Mucosa of rectum (tissue), 2 donors: ENCODE measurements around the gene PARD3B.

Experiments
- H3K27ac ChIP-seq, 2 donors: one replicate each; pipeline ENCODE4 v1.7.0; 2013; ENCODE audit warnings: inconsistent platforms in 2 of 2, low read depth in 2 of 2, low read length in 2 of 2
- H3K27me3 ChIP-seq, 2 donors: one replicate each; pipeline ENCODE4 v1.7.0; 2013; ENCODE audit warnings: low read length in 2 of 2; ENCODE audit not compliant: control insufficient read depth in 2 of 2, insufficient read depth in 2 of 2
- H3K36me3 ChIP-seq, 2 donors: one replicate each; pipeline ENCODE4 v1.7.0; 2013; ENCODE audit warnings: low read length in 2 of 2; ENCODE audit not compliant: control insufficient read depth in 2 of 2, insufficient read depth in 2 of 2
- H3K4me1 ChIP-seq, 2 donors: one replicate each; pipeline ENCODE4 v1.7.0; 2013; ENCODE audit warnings: low read length in 2 of 2, mild to moderate bottlenecking in 1 of 2; ENCODE audit not compliant: control insufficient read depth in 2 of 2, insufficient read depth in 2 of 2
- H3K4me3 ChIP-seq, 2 donors: one replicate each; pipeline ENCODE4 v1.7.0; 2013; ENCODE audit warnings: low read length in 2 of 2
- H3K9ac ChIP-seq, 2 donors: one replicate each; pipeline ENCODE4 v1.7.0; 2013; ENCODE audit warnings: low read length in 2 of 2, low read depth in 1 of 2, mild to moderate bottlenecking in 1 of 2
- H3K9me3 ChIP-seq, 2 donors: one replicate each; pipeline ENCODE4 v1.7.0; 2013; ENCODE audit warnings: low read length in 2 of 2; ENCODE audit not compliant: control insufficient read depth in 2 of 2
- donor health status: healthy.
- donor health status: Normal muscosa, but diverticular disease.

The PARD3B gene

GRCh38 chr2:204510709-204511420, 34.4 kb upstream of the PARD3B start:
- no peaks in the 10 kb centered on the region for H3K36me3 ChIP-seq
- H3K4me1 ChIP-seq, result no peaks in the 10 kb centered on the region
- no peaks in the 10 kb centered on the region for H3K9me3 ChIP-seq
- H3K9ac ChIP-seq, result no peak overlapping the region
- H3K27me3 ChIP-seq, result no peaks in the 10 kb centered on the region
- no peak overlapping the region for H3K27ac ChIP-seq
- H3K4me3 ChIP-seq, result no peak overlapping the region

GRCh38 chr2:204514439-204514838, 30.8 kb upstream of the PARD3B start:
- Histone ChIP-seq H3K27ac (no peak overlapping the region), H3K36me3 (no peaks in the 10 kb centered on the region), H3K9ac (no peak overlapping the region), H3K27me3 (no peaks in the 10 kb centered on the region), H3K4me1 (no peaks in the 10 kb centered on the region), H3K9me3 (no peaks in the 10 kb centered on the region), H3K4me3 (no peak overlapping the region)

- no peaks in the 10 kb centered on the region for H3K27me3 ChIP-seq
- no peaks in the 10 kb centered on the region for H3K4me1 ChIP-seq
- H3K4me3 ChIP-seq, result no peak overlapping the region
- no peaks in the 10 kb centered on the region for H3K36me3 ChIP-seq
- no peak overlapping the region for H3K9ac ChIP-seq
- no peak overlapping the region for H3K27ac ChIP-seq
- no peaks in the 10 kb centered on the region for H3K9me3 ChIP-seq
These were observed 29.9 kb upstream of the PARD3B start for GRCh38 chr2:204515416-204515815.

- H3K9ac ChIP-seq, result no peak overlapping the region
- H3K4me1 ChIP-seq, result no peaks in the 10 kb centered on the region
- no peak overlapping the region for H3K27ac ChIP-seq
- no peaks in the 10 kb centered on the region for H3K36me3 ChIP-seq
- no peaks in the 10 kb centered on the region for H3K9me3 ChIP-seq
- no peak overlapping the region for H3K4me3 ChIP-seq
- H3K27me3 ChIP-seq, result no peaks in the 10 kb centered on the region
These were observed 28.1 kb upstream of the PARD3B start for GRCh38 chr2:204517154-204517553.

- Histone ChIP-seq H3K4me3 (peak overlapping the region; percentile 50 to 63), H3K9ac (no peak overlapping the region), H3K9me3 (no peaks in the 10 kb centered on the region), H3K27ac (peak overlapping the region; percentile 67 to 72), H3K27me3 (no peaks in the 10 kb centered on the region), H3K36me3 (no peaks in the 10 kb centered on the region), H3K4me1 (peaks cover 9 to 32% of the 10 kb centered on the region in 2 donors)
These were observed 15.3 kb upstream of the PARD3B start for GRCh38 chr2:204529795-204530463.

GRCh38 chr2:204530464-204530805, 14.8 kb upstream of the PARD3B start:
- no peaks in the 10 kb centered on the region for H3K36me3 ChIP-seq
- no peaks in the 10 kb centered on the region for H3K9me3 ChIP-seq
- peak overlapping the region; percentile 49 to 54 for H3K27ac ChIP-seq
- no peaks in the 10 kb centered on the region for H3K27me3 ChIP-seq
- peak overlapping the region in 1 of 2 donors; percentile 51 for H3K4me3 ChIP-seq
- no peak overlapping the region for H3K9ac ChIP-seq
- H3K4me1 ChIP-seq, result peaks cover 9 to 32% of the 10 kb centered on the region in 2 donors

- Histone ChIP-seq H3K4me3 (no peak overlapping the region), H3K9me3 (no peaks in the 10 kb centered on the region), H3K9ac (no peak overlapping the region), H3K27ac (no peak overlapping the region), H3K36me3 (no peaks in the 10 kb centered on the region), H3K27me3 (no peaks in the 10 kb centered on the region), H3K4me1 (peaks cover 9 to 35% of the 10 kb centered on the region in 2 donors)
These were observed 11.5 kb upstream of the PARD3B start for GRCh38 chr2:204533629-204534370.

GRCh38 chr2:204535356-204535755, 9.9 kb upstream of the PARD3B start:
- H3K4me1 ChIP-seq, result peaks cover 4 to 22% of the 10 kb centered on the region in 2 donors
- no peak overlapping the region for H3K27ac ChIP-seq
- H3K36me3 ChIP-seq, result no peaks in the 10 kb centered on the region
- no peaks in the 10 kb centered on the region for H3K27me3 ChIP-seq
- H3K4me3 ChIP-seq, result no peak overlapping the region
- no peaks in the 10 kb centered on the region for H3K9me3 ChIP-seq
- H3K9ac ChIP-seq, result no peak overlapping the region

- H3K36me3 ChIP-seq, result no peaks in the 10 kb centered on the region
These were observed 9.5 kb upstream of the PARD3B start for GRCh38 chr2:204535764-204536163.

More at GRCh38 chr2:204535764-204536163, 9.5 kb upstream of the PARD3B start:
- H3K9ac ChIP-seq, result no peak overlapping the region
- H3K9me3 ChIP-seq, result no peaks in the 10 kb centered on the region
- no peaks in the 10 kb centered on the region for H3K27me3 ChIP-seq
- H3K4me1 ChIP-seq, result peaks cover under 1 to 18% of the 10 kb centered on the region in 2 donors
- H3K4me3 ChIP-seq, result no peak overlapping the region
- H3K27ac ChIP-seq, result no peak overlapping the region
